HFF-Myc (cell line): ENCODE data around the gene IL17C.

Source experiments
- DNase-seq: peaks from one replicate; pipeline ENCODE4 v3.0.0-alpha.2; 2011; ENCODE audit warnings: low read depth; ENCODE audit errors: extremely low read depth
- H3K4me3 ChIP-seq: replicated peaks from 2 replicates; pipeline ENCODE4 v1.5.1; 2011; ENCODE audit warnings: low read depth, mild to moderate bottlenecking, control low read depth, low read length
- CTCF ChIP-seq: IDR thresholded peaks from 2 replicates; pipeline ENCODE4 v1.5.1; 2012; ENCODE audit warnings: mild to moderate bottlenecking, low read depth, low read length, control low read depth; ENCODE audit errors: missing control alignments

IL17C gene

GRCh38 chr16:88595101-88595500 lies 43.3 kb upstream of the IL17C start:
- no peak overlapping the region for H3K4me3 ChIP-seq
- no peak for TF ChIP-seq CTCF
- no peak for DNase-seq

GRCh38 chr16:88595921-88596320 lies 42.5 kb upstream of the IL17C start:
- H3K4me3 ChIP-seq, result no peak overlapping the region
- DNase-seq, result no peak
- TF ChIP-seq CTCF, result no peak

GRCh38 chr16:88596483-88596882 lies 41.9 kb upstream of the IL17C start:
- H3K4me3 ChIP-seq, result no peak overlapping the region
- TF ChIP-seq CTCF, result no peak
- DNase-seq, result no peak

GRCh38 chr16:88597856-88598491 lies 40.4 kb upstream of the IL17C start:
- DNase-seq, result no peak
- no peak overlapping the region for H3K4me3 ChIP-seq
- TF ChIP-seq CTCF, result no peak

GRCh38 chr16:88599092-88599733 lies 39.2 kb upstream of the IL17C start:
- DNase-seq, result no peak
- TF ChIP-seq CTCF, result no peak
- H3K4me3 ChIP-seq, result no peak overlapping the region

DNA sequence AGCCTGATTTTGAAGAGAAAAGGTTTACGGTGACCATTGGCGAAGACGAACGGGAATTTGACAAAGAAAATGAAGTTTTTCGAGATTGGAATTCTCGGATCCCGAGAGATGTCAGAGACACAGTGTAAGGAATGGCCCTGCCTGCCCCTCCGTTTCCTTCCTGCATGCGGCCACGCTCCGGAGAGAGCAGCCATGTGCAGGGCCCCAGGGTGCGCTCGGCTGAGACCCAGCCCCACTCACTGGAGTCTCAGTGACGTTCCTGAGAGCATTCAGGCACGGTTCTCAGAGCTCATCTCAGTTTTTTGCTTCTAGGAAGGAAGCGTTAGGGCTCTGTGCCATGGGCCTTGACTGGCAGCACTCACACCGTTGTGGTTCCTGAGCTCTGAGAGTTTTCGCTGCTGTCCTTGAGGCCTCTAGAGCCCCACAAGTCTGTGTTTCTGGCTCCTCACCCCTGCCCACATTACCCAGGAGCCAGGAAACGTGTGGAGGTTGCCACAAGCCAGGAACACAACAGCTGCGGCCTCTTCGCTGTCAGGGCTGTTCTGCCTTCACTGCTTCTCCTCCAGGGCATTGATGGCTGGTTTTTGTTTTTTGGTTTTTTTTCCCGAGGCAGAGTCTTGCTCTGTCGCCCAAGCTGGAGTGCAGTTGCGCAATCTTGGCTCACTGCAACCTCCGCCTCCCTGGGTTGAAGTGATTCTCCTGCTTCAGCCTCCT lies 38.4 kb upstream of the IL17C start:
- TF ChIP-seq CTCF, result no peak
- no peak overlapping the region for H3K4me3 ChIP-seq
- DNase-seq, result no peak

- no peak overlapping the region for H3K4me3 ChIP-seq
- no peak for TF ChIP-seq CTCF
- DNase-seq, result no peak
These were observed 37.9 kb upstream of the IL17C start for GRCh38 chr16:88600539-88600896.
